HepG2 (cell line): ENCODE results near the gene MFAP1. TPM values are rescaled to one million over a fixed set of nuclear protein-coding genes. Genes with fewer than 3 reads are reported as not detected.

ENCODE experiments used
- ATF1 ChIP-seq: IDR thresholded peaks from 2 replicates; pipeline ENCODE4 v1.6.1; 2016; ENCODE audit warnings: mild to moderate bottlenecking, control low read depth
- HNF4A ChIP-seq: sonication (generic); formaldehyde crosslinking; IDR thresholded peaks from 2 replicates; pipeline ENCODE4 v1.4.0; 2020; ENCODE audit warnings: missing genetic modification reagents
- KDM5A ChIP-seq: fragments of 200-600 bp; sonication (generic); IDR thresholded peaks from 2 replicates; pipeline ENCODE4 v1.7.0; 2018; ENCODE audit warnings: antibody characterized with exemption, mild to moderate bottlenecking, low read length, borderline replicate concordance
- NFRKB ChIP-seq: fragments of 450-650 bp; IDR thresholded peaks from 2 replicates; pipeline ENCODE4 v1.6.1; 2017
- PLRG1 ChIP-seq: fragments of 450-650 bp; conservative IDR thresholded peaks from 2 replicates; pipeline ENCODE4 v1.6.1; 2016
- RBM22 ChIP-seq: fragments of 200-400 bp; formaldehyde crosslinking; optimal IDR thresholded peaks from 2 replicates; pipeline ENCODE3; 2017; ENCODE audit warnings: mild to moderate bottlenecking, low read length, moderate library complexity
- SPEN ChIP-seq: sonication (generic); formaldehyde crosslinking; IDR thresholded peaks from 2 replicates; pipeline ENCODE4 v1.5.1; 2020; ENCODE audit warnings: low read depth, mild to moderate bottlenecking, missing genetic modification reagents
- TEAD3 ChIP-seq: optimal IDR thresholded peaks from 2 replicates; pipeline ENCODE3; 2016; ENCODE audit warnings: borderline replicate concordance
- ZNF225 ChIP-seq: sonication (generic); formaldehyde crosslinking; IDR thresholded peaks from 2 replicates; pipeline ENCODE4 v1.4.0; 2020; ENCODE audit warnings: mild to moderate bottlenecking, missing genetic modification reagents
- ZNF253 ChIP-seq: sonication (generic); formaldehyde crosslinking; IDR thresholded peaks from 2 replicates; pipeline ENCODE4 v1.8.0; 2022; ENCODE audit warnings: mild to moderate bottlenecking, missing genetic modification reagents, borderline replicate concordance
- ZNF317 ChIP-seq: sonication (generic); formaldehyde crosslinking; IDR thresholded peaks from 2 replicates; pipeline ENCODE4 v1.5.0; 2020; ENCODE audit warnings: mild to moderate bottlenecking, missing genetic modification reagents
- polyA plus RNA-seq, 8 experiments: library from polyadenylated mRNA; depleted of rRNA in 3 of 8; stranded (reverse) in 7 of 8; unstranded in 1 of 8; fragments of >200 nt; fragmentation: Illumina TruSeq in 4 of 8; extraction: Trizol in 4 of 8; gene quantifications; 2 replicates each; pipeline versions ENCODE4 v1.2.1 to v1.2.3, GENCODE V29; 2011 to 2016; ENCODE audit warnings: low read depth in 4 of 8, missing spikeins in 1 of 8, mixed read lengths in 1 of 8; ENCODE audit not compliant: insufficient read depth in 1 of 8
- total RNA-seq, 5 experiments: library from RNA; depleted of rRNA; stranded (reverse); fragments of >200 nt; fragmentation: Illumina TruSeq; extraction: Trizol; gene quantifications; 2 replicates each; pipeline ENCODE4 v1.2.3, GENCODE V29; 2016; ENCODE audit warnings: low read depth in 1 of 5
- TF ChIP-seq, protein P1 (sequence below): sonication (generic); formaldehyde crosslinking; IDR thresholded peaks from one replicate; pipeline ENCODE4 v1.5.1; 2020; ENCODE audit warnings: mild to moderate bottlenecking, missing genetic modification reagents; ENCODE audit errors: not compliant biosample characterization
- TF ChIP-seq, protein P2 (sequence below): sonication (generic); formaldehyde crosslinking; conservative IDR thresholded peaks from 2 replicates; pipeline ENCODE4 v1.8.0; 2022; ENCODE audit warnings: mild to moderate bottlenecking, moderate library complexity, missing genetic modification reagents
- TF ChIP-seq, protein P3 (sequence below): sonication (generic); formaldehyde crosslinking; IDR thresholded peaks from 2 replicates; pipeline ENCODE4 v1.4.0; 2020; ENCODE audit warnings: mild to moderate bottlenecking, missing genetic modification reagents

MFAP1 gene
- total and polyA plus RNA-seq, 2 of the 13 experiments (the other 11 are each of a cell fraction or from before 2014, with no cell fraction given): 11.8 to 39.5 TPM

DNA sequence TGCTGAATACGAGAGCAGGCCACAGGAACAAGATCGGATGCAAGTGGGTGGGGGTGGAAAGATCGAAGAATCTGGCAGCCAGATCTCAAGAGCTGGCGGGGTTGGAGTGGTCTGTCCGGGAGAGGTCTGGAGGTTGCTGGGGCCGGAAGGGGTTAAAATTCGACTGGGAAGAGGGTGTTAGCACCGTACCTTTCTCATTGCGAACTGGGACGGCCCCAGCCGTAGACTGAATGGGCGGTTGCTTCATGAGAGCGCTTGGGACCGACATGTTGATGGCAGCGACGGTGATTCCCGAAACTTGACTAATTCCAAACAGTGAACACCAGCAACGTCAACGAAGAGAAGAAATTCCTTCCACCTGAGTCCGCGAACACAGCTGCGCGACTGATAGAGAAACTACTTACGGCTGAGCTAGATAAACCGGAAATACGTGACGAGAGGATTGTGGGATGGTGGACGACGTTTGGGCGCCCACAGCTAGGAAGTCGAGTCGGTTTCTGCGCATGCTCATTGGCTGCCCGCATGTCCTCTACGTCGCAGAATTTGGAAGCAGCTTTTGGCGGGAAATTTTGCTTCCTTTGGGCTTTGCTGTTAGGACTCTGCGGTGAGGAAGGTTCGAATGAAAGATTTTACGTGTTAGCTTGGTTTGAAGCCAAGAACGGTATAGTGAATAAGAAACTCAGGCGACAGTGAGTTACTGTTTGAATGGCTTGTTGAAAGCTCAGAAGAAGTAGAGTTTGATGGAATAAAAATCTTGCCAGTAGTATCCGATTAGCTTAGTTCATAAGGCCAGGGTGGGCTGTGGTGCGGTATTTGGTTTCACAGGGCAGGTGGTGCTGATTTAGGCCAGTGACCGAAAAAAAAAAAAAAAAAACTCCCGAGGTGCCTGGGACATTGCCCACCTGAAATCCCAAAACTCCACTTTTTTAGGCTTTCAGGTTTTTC lies at the start of gene MFAP1 (continued):
- TF ChIP-seq KDM5A: peak; percentile 73
- TF ChIP-seq TEAD3 (CRISPR knock-in tag): peak; percentile 79
- TF ChIP-seq, protein P1, sequence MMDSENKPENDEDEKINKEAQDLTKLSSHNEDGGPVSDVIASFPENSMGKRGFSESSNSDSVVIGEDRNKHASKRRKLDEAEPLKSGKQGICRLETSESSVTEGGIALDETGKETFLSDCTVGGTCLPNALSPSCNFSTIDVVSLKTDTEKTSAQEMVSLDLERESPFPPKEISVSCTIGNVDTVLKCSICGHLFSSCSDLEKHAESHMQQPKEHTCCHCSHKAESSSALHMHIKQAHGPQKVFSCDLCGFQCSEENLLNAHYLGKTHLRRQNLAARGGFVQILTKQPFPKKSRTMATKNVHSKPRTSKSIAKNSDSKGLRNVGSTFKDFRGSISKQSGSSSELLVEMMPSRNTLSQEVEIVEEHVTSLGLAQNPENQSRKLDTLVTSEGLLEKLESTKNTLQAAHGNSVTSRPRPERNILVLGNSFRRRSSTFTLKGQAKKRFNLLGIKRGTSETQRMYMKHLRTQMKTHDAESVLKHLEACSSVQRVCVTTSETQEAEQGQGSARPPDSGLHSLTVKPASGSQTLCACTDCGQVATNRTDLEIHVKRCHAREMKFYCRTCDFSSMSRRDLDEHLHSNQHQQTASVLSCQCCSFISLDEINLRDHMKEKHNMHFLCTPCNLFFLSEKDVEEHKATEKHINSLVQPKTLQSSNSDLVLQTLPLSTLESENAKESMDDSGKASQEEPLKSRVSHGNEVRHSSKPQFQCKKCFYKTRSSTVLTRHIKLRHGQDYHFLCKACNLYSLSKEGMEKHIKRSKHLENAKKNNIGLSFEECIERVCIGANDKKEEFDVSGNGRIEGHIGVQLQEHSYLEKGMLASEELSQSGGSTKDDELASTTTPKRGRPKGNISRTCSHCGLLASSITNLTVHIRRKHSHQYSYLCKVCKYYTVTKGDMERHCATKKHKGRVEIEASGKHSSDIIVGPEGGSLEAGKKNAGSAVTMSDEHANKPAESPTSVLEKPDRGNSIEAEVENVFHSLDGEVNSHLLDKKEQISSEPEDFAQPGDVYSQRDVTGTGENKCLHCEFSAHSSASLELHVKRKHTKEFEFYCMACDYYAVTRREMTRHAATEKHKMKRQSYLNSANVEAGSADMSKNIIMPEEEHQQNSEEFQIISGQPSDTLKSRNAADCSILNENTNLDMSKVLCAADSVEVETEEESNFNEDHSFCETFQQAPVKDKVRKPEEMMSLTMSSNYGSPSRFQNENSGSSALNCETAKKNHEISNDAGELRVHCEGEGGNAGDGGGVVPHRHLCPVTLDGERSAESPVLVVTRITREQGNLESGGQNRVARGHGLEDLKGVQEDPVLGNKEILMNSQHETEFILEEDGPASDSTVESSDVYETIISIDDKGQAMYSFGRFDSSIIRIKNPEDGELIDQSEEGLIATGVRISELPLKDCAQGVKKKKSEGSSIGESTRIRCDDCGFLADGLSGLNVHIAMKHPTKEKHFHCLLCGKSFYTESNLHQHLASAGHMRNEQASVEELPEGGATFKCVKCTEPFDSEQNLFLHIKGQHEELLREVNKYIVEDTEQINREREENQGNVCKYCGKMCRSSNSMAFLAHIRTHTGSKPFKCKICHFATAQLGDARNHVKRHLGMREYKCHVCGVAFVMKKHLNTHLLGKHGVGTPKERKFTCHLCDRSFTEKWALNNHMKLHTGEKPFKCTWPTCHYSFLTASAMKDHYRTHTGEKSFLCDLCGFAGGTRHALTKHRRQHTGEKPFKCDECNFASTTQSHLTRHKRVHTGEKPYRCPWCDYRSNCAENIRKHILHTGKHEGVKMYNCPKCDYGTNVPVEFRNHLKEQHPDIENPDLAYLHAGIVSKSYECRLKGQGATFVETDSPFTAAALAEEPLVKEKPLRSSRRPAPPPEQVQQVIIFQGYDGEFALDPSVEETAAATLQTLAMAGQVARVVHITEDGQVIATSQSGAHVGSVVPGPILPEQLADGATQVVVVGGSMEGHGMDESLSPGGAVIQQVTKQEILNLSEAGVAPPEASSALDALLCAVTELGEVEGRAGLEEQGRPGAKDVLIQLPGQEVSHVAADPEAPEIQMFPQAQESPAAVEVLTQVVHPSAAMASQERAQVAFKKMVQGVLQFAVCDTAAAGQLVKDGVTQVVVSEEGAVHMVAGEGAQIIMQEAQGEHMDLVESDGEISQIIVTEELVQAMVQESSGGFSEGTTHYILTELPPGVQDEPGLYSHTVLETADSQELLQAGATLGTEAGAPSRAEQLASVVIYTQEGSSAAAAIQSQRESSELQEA (CRISPR knock-in tag): no peak
- TF ChIP-seq PLRG1: no peak
- no peak for TF ChIP-seq NFRKB
- TF ChIP-seq ZNF225: peak; percentile 48; the same call in 1 of the 2 replicates
- TF ChIP-seq, protein P2, sequence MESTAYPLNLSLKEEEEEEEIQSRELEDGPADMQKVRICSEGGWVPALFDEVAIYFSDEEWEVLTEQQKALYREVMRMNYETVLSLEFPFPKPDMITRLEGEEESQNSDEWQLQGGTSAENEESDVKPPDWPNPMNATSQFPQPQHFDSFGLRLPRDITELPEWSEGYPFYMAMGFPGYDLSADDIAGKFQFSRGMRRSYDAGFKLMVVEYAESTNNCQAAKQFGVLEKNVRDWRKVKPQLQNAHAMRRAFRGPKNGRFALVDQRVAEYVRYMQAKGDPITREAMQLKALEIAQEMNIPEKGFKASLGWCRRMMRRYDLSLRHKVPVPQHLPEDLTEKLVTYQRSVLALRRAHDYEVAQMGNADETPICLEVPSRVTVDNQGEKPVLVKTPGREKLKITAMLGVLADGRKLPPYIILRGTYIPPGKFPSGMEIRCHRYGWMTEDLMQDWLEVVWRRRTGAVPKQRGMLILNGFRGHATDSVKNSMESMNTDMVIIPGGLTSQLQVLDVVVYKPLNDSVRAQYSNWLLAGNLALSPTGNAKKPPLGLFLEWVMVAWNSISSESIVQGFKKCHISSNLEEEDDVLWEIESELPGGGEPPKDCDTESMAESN (CRISPR knock-in tag): peak; percentile 55; the same call in 1 of the 2 replicates
- TF ChIP-seq HNF4A (CRISPR knock-in tag): no peak
- TF ChIP-seq, protein P3, sequence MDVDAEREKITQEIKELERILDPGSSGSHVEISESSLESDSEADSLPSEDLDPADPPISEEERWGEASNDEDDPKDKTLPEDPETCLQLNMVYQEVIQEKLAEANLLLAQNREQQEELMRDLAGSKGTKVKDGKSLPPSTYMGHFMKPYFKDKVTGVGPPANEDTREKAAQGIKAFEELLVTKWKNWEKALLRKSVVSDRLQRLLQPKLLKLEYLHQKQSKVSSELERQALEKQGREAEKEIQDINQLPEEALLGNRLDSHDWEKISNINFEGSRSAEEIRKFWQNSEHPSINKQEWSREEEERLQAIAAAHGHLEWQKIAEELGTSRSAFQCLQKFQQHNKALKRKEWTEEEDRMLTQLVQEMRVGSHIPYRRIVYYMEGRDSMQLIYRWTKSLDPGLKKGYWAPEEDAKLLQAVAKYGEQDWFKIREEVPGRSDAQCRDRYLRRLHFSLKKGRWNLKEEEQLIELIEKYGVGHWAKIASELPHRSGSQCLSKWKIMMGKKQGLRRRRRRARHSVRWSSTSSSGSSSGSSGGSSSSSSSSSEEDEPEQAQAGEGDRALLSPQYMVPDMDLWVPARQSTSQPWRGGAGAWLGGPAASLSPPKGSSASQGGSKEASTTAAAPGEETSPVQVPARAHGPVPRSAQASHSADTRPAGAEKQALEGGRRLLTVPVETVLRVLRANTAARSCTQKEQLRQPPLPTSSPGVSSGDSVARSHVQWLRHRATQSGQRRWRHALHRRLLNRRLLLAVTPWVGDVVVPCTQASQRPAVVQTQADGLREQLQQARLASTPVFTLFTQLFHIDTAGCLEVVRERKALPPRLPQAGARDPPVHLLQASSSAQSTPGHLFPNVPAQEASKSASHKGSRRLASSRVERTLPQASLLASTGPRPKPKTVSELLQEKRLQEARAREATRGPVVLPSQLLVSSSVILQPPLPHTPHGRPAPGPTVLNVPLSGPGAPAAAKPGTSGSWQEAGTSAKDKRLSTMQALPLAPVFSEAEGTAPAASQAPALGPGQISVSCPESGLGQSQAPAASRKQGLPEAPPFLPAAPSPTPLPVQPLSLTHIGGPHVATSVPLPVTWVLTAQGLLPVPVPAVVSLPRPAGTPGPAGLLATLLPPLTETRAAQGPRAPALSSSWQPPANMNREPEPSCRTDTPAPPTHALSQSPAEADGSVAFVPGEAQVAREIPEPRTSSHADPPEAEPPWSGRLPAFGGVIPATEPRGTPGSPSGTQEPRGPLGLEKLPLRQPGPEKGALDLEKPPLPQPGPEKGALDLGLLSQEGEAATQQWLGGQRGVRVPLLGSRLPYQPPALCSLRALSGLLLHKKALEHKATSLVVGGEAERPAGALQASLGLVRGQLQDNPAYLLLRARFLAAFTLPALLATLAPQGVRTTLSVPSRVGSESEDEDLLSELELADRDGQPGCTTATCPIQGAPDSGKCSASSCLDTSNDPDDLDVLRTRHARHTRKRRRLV: no peak
- TF ChIP-seq ZNF317: peak; percentile 59; the same call in 1 of the 2 replicates
- peak; percentile 85 for TF ChIP-seq SPEN (CRISPR knock-in tag)
- peak; percentile 92 for TF ChIP-seq ATF1 (CRISPR knock-in tag)
- TF ChIP-seq ZNF253 (CRISPR knock-in tag): no peak
- TF ChIP-seq RBM22: no peak
